HG03354 (cell line): ENCODE results near the gene UNC5CL.
A peak's percentile ranks its signal among the peaks of the same experiment; 100 is the strongest.

Experiments used
- ATAC-seq: cut with Tn5 transposase; IDR thresholded peaks from one replicate; pipeline ENCODE4 v1.9.1; 2021; ENCODE audit warnings: mild to moderate bottlenecking; ENCODE audit not compliant: unreplicated experiment, poor library complexity, severe bottlenecking

UNC5CL gene, protein sequence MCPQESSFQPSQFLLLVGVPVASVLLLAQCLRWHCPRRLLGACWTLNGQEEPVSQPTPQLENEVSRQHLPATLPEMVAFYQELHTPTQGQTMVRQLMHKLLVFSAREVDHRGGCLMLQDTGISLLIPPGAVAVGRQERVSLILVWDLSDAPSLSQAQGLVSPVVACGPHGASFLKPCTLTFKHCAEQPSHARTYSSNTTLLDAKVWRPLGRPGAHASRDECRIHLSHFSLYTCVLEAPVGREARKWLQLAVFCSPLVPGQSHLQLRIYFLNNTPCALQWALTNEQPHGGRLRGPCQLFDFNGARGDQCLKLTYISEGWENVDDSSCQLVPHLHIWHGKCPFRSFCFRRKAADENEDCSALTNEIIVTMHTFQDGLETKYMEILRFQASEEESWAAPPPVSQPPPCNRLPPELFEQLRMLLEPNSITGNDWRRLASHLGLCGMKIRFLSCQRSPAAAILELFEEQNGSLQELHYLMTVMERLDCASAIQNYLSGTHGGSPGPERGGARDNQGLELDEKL

DNA sequence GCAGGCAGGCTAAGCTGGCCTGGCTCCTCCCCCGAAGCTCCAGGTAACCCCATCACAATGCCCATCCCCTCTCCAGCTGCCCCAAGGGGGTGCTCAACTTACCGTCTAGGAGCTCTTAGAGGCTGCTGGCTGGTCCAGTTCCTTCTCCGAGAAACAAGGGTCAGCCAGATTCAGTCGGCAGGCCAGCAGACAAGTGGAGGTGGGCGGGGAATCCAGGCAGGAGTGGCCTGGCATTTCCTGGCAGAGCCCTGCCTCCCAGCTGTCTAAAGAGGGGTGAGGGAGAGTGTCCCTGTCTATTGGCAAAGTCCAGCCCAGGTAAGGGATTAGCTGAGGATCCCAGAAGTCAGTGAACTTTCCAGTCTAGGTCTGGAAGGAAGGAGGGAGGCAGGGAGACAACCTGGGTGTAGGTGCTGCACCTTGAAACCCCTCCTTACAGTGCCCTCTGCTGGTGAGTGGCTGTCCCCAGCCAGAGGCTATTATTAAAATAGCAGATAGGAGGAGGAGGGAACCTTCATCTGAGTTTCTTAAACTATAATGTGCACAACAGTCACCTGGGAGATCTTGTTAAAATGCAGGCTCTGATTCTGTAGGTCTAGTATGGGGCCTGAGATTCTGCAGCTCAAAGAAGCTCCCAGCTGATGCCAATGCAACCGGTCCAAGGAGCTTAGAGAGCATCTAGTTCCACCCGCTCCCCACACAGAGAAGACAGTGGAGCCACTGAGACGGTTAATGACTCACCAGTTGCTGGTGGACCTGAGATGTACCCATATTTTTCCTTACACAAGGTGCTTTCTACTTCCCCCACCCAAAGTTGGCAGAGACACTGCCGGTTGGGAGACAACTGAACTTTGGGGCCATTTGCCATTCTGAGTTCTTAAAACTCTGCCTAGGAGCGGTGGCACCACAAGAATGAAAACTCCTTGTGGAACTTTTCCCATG is at the start of gene UNC5CL:
TSS of gene UNC5CL (minus strand) at position 162 of the 939 bp plus-strand sequence. CDS start 4,147 bp downstream, outside the sequence.
- ATAC-seq, result no peak

DNA sequence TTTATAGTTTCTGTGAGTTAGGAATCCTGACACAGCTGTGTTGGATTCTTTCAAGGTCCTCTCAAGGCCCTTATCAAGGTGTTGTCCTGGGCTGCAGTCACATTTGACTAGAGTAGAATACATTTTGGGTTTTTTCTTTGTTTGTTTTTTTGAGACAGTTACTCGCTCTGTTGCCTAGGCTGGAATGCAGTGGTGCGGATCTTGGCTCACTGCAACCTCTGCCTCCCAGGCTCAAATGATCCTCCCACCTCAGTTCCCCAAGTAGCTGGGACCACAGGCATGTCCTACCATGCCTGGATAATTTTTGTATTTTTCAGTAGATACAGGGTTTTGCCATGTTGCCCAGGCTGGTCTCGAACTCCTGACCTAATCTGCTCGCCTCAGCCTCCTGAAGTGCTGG is 49.4 kb upstream of the UNC5CL start:
- ATAC-seq, result no peak

DNA sequence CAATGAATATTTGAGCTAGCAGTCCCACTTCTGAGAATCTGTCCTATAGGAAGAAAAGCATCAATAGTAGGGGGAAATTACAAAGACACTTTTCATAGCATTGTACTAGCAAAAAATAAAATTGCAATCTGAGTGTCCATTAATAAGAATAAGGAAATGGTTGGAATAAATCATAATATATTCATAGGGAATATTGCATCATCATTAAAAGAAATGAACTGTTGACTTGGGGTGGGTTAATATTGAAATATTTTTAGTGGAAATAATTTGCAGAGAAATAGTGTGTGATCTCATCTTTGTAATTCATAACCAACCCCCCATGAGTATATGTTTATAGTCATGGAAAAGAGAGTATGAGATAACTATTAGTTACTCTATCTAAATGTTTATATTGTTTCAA is 46.2 kb upstream of the UNC5CL start:
- ATAC-seq, result no peak

DNA sequence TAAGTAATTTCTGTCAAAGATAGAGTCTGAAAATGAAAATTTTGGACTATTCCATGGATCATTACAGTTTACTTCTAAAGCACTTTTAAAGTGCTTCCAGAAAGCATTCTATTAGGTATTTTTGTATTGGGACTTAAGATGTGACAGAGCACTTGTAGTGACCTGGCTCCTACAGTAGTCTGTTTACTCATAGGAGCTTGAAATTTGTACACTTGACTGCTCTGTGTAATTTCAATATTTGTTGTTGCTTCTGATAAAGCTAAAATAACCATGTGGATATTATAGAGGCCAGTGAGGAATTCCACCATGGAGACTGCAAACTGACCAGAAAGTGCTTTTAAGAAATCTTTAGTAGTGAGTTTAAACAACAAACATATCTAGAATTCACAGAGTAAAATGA is 44.1 kb upstream of the UNC5CL start:
- no peak for ATAC-seq

DNA sequence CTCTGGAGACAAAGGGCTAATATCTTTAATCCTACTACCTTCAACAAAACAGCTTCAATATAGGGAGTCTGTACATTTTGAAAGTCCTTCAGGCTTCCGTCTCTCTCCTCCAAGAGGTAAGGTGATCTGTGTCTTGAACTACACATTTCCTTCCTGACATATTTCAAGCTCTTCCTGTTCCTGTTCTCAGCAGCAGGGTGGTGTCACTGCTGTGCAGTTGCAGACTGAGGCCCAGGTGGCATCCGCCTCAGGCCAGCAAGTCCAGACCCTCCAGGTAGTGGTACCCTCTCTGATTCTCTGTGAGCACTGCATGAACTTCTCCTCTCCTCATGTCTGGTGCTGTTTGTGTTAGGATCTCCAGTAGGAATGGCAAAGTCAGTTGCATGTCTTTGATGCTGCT is 41.6 kb upstream of the UNC5CL start:
- no peak for ATAC-seq

DNA sequence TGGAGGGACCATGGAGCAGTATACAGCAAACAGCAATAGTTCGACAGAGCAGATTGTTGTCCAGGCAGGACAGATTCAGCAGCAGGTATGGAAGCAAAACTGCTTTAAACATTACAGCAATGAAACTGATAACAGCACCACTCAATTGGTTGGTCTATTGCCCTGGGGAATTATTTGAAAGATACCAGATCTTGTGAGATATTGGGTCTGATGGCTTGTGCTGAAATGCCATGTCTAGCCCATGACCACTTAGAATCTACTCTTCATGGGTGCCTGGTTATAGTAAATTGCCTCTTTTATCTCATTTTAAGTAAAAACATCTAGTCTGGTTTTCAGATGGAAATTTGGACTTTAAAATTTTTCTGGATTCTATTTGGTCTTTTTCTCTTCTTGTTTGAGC is 40.1 kb upstream of the UNC5CL start:
- ATAC-seq, result no peak

DNA sequence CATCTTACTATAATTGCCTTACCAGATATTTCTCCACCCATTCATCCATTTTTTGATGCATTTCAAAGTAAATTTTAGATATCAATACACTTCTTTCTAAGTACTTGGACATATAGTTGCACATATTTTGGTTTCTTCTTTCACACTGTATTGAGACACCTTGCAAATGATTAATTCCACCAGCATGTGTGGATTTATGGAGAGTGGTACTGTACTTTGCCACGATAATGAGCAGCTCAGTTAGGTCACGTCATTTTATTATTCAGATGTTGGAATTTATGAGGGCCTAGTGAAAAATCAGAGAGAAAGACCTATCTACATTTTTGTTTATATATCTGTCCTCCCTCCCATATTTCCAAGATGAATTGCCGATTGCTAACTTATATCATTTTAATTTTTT is 39.1 kb upstream of the UNC5CL start:
- ATAC-seq, result no peak

DNA sequence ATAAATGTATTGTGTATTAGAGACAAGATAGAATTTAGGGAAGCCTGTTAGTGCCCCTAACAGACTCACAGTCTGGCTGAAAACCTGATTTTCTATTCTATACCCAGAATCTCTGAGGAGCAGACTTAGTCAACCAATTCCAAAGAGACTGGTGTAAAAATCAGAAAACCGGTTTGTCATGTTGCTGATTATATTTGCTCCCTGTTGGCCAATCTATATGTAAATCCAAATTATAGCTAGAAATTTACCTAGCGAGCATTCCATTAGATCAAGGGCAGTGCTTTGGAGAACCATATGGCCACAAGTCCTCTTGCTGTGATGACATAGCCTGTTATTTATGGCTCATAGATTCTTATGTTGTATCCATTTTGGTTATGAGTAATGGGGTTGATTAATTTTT is 38.5 kb upstream of the UNC5CL start:
- no peak for ATAC-seq

DNA sequence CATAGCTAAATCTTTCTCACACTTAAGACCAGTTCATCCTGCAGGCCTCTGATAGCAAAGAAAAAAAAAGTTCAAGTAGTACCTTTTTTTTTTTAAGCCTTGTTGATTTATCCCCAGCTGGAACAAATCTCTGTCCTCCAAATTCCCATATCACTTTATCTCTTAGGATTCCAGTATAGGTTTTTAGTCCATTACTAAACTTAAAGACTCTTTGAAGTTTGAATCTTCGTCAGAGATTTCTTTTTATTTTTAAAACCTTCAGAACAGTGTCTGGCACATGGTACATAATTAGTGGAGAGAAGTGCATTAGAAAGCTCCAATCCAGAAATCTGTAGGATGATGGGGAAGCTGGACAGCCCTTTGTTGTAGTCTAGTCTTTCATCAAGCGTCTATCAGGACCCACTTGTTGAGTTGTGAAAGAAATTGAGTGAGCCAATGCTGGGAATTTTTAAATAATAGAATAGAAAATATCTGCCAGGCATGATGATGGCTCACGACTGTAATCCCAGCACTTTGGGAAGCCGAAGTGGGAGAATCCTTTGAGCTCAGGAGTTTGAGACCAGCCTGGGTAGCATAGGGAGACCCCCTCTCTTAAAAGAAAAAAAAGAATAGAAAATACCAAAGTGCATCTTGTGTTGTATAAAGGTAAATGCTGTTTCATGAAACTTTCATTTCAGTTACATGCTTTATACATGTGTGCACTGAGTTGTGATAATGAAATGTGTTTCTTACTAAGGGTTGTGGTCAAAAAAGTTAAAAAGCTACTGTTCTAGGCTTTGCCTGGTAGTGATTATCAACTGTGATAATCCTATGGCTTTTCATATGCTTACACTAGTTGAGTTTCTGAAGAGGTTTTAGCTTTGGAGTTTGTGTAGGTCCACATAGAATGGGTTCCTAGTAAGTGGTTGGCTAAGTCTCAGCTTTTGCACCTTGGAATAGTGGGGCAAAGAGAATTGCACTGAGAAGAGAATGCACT is 36.9 kb upstream of the UNC5CL start:
- ATAC-seq, result no peak

DNA sequence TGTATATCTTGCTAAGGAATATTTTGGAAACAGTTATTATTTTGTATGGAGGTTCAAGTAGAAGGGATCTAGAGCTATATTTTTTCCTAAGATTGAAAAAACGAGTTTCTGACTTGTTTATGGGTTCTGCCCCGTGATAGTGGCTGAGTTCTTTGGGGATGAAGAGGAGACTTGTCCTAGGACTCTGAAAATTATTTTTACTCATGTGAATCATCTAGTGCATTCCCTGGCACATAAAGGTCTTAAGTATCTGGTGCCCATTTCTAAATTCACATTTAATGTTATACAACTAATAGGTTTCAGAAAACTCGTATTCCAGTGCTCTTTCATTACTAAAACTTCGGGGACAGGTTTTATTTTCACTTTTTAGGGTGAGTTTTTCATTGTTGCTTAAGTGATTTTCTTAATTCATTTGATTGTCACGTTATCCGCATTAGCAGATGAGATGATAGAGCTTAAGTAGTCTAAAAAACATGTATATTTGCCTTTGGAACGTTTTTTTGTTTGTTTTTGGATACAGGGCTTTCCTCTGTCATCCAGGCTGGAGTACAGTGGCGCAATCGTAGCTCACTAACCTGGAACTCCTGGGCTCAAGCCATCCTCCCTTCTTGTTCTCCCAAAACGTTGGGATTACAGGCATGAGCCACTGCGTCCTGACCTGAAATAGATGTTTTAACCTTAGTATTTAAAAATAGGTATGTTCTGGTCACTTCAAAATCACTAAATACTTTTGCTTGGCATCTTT is 35.8 kb upstream of the UNC5CL start:
- no peak for ATAC-seq

DNA sequence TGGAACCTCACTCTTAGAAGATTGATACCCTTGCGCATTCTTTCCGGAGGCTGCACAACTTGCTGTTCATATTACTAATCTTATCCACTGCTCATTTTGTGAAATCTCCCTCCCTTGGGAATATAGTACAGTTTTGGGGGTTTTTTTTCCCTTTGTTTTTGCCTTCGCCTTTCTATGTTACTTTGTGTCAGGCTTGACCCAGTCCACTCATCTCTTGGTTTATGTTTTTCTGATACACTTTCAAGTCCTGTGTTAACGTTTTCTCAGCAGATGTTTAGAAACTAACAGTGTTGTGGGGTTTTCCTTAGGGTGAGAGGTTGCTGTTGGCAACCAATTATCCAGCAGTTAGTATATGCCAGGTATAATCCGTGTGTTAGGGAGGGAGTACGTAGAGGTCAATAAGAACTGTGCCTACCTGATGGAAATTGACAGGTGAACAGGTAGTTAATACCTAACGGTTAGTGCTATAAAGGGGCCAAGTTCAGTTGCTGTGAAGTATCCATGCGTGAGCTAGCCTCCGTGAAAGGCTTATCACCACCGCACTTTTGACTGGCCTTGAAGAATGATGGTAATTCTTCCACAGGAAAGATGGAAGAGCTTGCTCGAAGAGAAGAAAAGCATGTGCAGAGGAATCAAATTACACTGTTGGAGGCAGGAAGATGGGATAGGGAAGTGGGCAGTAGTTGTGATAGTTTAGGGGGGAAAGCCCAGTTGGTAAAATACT is 35.1 kb upstream of the UNC5CL start:
- no peak for ATAC-seq

DNA sequence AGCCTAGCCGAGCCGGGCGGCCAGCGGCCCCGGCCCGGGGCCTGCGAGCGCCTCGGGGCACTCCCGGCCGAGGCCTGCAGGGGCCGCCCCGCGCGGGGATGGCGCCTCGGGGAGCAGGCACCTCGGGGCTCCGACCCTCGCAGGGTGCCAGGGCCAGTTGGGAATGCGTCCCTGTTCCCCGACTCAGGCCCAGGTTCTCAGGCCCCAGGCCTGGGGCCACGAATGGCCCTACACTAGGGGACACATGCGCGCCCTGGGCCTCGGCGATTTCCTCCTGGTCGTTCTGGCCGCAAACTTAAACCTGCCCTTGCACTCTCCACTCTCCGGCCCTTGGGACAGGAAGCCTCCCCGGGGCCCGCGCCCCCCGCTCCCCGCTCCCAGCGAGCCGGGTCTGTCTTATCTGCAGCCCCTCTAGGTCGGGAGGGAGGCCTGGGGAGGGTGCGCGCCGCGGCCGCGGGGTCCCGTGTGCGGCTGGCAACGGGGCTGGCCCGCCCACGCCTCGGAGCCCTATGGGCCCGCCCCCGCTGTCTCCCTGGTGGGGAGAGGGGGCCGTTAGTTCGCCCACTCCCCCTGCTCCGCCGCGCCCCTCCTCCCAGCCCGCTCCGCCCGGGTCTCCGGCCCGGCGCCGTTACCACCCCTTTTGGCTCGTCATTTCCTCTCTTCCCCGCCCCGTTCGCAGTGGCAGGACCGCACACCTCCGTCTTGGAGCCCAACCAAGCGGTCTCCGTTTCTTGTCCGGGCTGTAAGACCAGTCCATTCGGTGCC is 34.4 kb upstream of the UNC5CL start:
- ATAC-seq, result peak; percentile 41

DNA sequence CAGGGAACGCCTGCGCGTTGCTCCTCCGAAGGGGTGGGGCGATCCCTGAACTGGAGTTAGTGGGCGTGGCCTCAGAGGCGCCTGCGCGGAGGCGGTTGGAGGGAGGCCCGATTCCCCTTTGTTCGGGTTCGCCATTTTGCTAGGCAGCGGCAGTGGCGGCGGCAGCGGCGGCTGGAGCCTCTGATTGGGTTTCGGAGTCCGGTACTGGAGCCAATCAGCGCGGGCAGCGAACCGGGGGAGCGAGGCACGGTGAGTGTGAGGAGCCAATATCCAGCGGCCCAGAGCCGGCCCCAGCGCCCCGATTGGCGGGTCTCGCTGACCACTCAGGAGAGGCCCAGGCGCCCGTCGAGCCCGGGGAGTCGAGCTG is 33.8 kb upstream of the UNC5CL start, which contains the start of gene NFYA:
TSS of gene NFYA (plus strand) at position 139 of the 367 bp plus-strand sequence. CDS start 6,116 bp downstream, outside the sequence.
- peak; percentile 65 for ATAC-seq

DNA sequence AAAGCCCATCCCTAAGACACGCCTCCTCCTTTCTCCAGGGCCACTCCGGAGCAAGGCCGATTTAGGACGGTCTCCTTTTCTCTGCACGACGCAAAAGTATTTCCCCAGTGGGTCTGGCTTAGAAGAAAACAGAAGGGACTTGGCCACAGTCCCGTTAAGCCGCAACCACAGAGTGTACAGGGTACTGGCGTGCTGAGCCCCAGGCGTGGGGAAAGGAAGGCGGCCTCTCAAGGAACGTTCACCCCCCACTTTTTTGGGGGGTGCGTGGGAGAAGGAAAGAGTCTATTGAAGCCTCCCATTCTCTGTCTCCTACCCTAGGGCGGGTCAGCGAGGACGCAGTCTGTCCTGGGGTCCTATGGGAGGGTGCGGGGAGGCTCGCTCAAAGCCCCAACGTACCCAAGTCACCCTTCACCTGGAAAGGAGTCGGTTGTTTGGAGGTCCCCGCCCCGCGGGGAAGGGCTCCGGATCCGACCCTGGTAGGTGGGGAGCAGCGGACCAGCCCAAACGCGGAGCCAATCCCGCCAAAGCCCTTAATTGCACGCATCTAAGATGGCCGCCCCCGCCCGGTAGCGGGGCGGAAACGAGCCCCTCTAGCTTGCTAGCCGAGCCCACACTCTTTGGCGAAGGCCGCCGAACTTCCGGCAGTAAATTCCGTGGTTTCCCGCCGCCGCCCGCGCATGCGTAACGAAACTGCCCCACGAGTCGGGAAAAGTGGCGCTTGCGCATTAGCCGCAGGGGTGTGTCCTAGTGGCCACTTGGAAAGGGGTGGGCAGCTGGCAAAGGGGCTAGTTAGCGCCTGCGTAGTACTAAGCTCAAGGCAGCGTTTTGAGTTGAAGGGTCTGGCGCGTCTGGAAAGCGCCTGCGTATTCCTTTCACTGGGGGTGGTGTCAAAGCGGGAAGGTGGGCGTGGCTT is 33.2 kb upstream of the UNC5CL start, which contains the start of gene OARD1:
TSS of gene OARD1 (minus strand) at position 434 of the 913 bp plus-strand sequence. CDS start 722 bp downstream, outside the sequence.
- peak; percentile 73 for ATAC-seq

DNA sequence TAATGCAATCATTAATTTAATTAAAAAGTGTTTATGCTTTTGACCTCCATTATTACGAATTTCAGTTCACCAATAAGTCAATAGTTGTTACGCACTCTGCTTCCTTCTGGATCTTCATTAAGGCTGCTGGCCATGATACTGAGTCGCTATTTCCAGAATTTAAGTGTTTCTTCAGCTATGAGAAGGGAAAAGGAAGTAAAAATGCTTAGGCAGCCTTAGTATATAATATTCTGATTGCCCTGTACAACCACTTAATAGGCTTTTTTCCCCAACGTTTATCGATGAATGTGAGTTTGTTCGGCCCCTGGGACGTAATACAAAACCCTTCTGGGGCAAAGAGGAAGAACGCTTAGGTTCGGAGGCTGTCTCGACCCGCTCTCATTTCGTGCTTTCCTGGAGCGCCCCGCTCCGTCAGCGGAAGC is 32.5 kb upstream of the UNC5CL start:
- ATAC-seq, result no peak

DNA sequence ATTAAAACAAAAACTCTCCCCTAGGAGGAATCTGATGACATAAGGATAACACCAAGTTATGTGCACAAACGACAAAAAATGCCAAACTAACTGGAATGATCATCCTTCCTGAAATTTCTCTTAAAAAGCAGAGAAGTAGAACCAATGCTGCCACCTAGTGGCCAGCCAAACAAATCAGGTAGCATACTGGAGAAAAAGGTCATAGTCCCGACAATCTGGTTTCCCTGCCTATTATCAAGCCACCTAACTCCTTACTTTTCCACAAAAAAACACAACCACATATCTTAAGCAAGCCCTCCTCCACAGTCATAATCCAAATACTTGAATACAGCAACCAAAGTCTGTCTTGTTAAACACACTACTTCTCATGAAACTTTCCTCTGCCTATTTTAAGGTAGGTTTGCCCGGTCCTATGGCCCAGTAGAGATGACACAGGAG is 27.9 kb upstream of the UNC5CL start:
- no peak for ATAC-seq
